Measurements from ENCODE around the gene NAA25. TPM values are rescaled to one million over a fixed set of nuclear protein-coding genes. Genes with fewer than 3 reads are reported as not detected.

NAA25 gene
- total and polyA plus RNA-seq, 12 donors = 7.2 to 32.6 (median 21.2) TPM

DNA sequence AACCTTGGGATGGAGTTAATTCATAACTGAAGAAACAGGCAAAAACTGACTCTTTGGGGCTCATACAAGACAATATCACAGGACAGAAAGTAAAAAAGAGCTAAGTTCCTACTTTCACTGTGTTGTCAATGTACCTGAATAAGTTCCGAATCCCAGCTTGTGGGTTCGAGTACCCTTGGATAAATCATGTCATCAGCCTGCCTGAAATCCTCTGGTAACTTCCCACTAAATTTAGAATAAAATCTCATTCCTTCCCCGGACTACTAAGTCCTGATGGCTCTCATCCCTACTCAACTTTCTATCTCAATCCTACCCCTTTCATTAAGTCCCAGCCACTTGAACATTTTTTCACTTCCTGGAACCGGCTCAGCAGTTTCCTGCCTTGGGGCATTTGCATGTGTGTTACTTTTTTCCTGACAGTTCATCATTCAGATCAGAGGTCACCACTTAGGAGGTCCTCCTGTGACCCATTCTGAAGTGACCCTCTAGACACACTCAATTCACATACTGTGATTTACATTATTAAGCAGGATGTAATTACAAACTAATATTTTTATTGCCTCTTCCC is 82.7 kb downstream of the NAA25 start:
- 68 to 79% (median 77%) methylated on average over 4 of the region's 4 CpGs for WGBS, 4 donors
- intact Hi-C loops (cut with DNase I) = no loop called here

DNA sequence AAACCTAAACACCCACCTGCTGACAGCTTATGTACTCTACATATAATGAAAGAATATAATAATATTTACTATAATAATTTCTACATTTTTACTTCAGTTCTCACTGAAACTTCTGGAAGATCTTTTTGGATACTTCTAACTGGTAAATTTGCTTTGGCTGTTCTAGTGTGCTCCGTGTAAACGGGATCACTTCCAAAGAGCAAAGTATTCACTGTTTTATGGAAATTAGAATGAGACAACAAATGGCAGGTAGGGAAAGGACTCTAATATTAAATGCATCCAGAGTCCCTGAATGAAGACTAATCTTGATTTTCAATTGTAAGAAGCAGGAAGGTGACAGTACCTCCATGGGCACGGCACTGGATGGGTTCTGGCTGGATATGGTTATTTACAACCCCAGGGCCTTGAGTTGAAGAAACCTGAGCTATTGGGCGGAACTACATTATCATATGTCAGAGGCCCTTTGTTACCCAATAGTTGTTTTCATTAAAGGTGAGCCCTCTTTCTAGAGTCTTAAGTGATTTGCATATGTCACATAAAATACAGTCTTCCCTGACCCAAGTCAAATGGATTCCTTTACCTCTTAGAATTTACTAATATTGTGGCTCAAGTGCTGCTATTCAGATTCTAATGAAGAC is 84.7 kb downstream of the NAA25 start:
- Histone ChIP-seq H3K27ac (no peak overlapping the region), H3K36me3 (replicated peaks in 1 of 2) (peaks cover 0 to 36% of the 10 kb centered on the region in 2 donors), H3K4me1 (replicated peaks in 1 of 2) (peaks cover 0 to 9% of the 10 kb centered on the region in 2 donors), H3K4me3 (no peak overlapping the region), H3K27me3 (no peaks in the 10 kb centered on the region), H3K9me3 (replicated peaks in 1 of 3) (no peaks in the 10 kb centered on the region)
- WGBS, 4 donors = 88 to 95% (median 92%) methylated on average over 4 of the region's 4 CpGs
- intact Hi-C loops (cut with DNase I) = no loop called here
- TF ChIP-seq, protein P1, sequence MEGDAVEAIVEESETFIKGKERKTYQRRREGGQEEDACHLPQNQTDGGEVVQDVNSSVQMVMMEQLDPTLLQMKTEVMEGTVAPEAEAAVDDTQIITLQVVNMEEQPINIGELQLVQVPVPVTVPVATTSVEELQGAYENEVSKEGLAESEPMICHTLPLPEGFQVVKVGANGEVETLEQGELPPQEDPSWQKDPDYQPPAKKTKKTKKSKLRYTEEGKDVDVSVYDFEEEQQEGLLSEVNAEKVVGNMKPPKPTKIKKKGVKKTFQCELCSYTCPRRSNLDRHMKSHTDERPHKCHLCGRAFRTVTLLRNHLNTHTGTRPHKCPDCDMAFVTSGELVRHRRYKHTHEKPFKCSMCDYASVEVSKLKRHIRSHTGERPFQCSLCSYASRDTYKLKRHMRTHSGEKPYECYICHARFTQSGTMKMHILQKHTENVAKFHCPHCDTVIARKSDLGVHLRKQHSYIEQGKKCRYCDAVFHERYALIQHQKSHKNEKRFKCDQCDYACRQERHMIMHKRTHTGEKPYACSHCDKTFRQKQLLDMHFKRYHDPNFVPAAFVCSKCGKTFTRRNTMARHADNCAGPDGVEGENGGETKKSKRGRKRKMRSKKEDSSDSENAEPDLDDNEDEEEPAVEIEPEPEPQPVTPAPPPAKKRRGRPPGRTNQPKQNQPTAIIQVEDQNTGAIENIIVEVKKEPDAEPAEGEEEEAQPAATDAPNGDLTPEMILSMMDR (IDR thresholded peaks at IDR 0.05) = no peak
- TF ChIP-seq POLR2A (IDR thresholded peaks at IDR 0.05) = no peak
- no peak for DNase-seq

More for the DNA sequence above, 82.7 kb downstream of the NAA25 start:
- H3K27me3 ChIP-seq = no peaks in the 10 kb centered on the region
- peaks cover 0 to 2% of the 10 kb centered on the region in 2 donors for H3K4me1 ChIP-seq (replicated peaks in 1 of 2)
- no peak overlapping the region for H3K27ac ChIP-seq
- no peak for TF ChIP-seq POLR2A (IDR thresholded peaks at IDR 0.05)
- TF ChIP-seq, protein P1 (IDR thresholded peaks at IDR 0.05) = no peak
- H3K36me3 ChIP-seq (replicated peaks in 1 of 2) = peaks cover 0 to 32% of the 10 kb centered on the region in 2 donors
- DNase-seq = no peak
- no peaks in the 10 kb centered on the region for H3K9me3 ChIP-seq (replicated peaks in 1 of 3)
- H3K4me3 ChIP-seq = no peak overlapping the region

DNA sequence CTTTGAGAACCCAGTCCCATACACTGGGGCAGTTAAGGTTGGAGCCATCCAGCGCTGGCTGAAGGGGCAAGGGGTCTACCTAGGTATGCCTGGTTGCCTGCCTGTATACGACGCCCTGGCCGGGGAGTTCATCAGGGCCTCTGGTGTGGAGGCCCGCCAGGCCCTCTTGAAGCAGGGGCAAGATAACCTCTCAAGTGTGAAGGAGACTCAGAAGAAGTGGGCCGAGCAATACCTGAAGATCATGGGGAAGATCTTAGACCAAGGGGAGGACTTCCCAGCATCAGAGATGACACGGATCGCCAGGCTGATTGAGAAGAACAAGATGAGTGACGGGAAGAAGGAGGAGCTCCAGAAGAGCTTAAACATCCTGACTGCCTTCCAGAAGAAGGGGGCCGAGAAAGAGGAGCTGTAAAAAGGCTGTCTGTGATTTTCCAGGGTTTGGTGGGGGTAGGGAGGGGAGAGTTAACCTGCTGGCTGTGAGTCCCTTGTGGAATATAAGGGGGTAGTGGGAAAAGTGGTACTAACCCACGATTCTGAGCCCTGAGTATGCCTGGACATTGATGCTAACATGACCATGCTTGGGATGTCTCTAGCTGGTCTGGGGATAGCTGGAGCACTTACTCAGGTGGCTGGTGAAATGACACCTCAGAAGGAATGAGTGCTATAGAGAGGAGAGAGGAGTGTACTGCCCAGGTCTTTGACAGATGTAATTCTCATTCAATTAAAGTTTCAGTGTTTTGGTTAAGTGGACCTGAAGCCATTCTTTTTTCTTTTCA is 86.2 kb downstream of the NAA25 start:
- no peak overlapping the region for H3K4me3 ChIP-seq
- no peaks in the 10 kb centered on the region for H3K27me3 ChIP-seq
- no peak overlapping the region for H3K27ac ChIP-seq
- intact Hi-C loops (cut with DNase I) = no loop called here
- no peak for DNase-seq
- peaks cover 0 to 11% of the 10 kb centered on the region in 2 donors for H3K4me1 ChIP-seq (replicated peaks in 1 of 2)
- WGBS, 4 donors = 90 to 95% (median 93%) methylated on average over 8 to 11 of the region's 11 CpGs
- no peak for TF ChIP-seq POLR2A (IDR thresholded peaks at IDR 0.05)
- TF ChIP-seq, protein P1 (IDR thresholded peaks at IDR 0.05) = no peak
- H3K36me3 ChIP-seq (replicated peaks in 1 of 2) = peaks cover 0 to 31% of the 10 kb centered on the region in 2 donors
- no peaks in the 10 kb centered on the region for H3K9me3 ChIP-seq (replicated peaks in 1 of 3)

DNA sequence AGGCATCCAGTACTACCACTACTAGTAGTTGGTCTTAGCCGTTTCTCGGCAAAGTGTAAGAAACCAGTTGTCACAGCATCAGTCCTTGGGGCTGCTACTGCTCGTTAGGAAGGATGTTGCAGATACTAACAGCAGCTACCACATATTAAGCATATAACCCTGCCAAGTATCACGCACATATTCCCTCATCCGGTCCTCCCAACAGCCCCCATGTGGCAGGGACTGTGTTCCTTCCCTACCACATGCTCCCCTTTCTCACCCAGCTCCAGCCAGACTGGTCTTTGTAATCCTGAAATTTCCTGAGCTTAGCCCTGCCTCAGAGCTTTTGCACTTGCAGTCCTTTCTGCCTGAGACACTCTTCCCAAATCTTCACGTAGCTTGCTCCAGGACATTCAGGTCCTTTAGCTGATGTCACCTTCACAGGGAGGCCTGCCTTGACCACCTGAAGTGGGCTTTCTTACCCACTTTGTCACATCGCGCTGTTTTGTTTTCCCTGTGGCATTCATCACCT is 87.6 kb downstream of the NAA25 start:
- Histone ChIP-seq H3K4me3 (no peak overlapping the region), H3K4me1 (replicated peaks in 1 of 2) (peaks cover 0 to 11% of the 10 kb centered on the region in 2 donors), H3K27ac (no peak overlapping the region), H3K27me3 (no peaks in the 10 kb centered on the region), H3K36me3 (replicated peaks in 1 of 2) (peaks cover 0 to 31% of the 10 kb centered on the region in 2 donors), H3K9me3 (replicated peaks in 1 of 3) (no peaks in the 10 kb centered on the region)
- DNase-seq = no peak
- WGBS, 4 donors = 91 to 94% (median 92%) methylated on average over 8 of the region's 8 CpGs
- intact Hi-C loops (cut with DNase I) = no loop called here
- no peak for TF ChIP-seq POLR2A (IDR thresholded peaks at IDR 0.05)
- TF ChIP-seq, protein P1 (IDR thresholded peaks at IDR 0.05) = no peak
